Heart right ventricle (tissue), 16 donors: ENCODE results near the gene CTNNA1. TPM values are rescaled to one million over a fixed set of nuclear protein-coding genes. Genes with fewer than 3 reads are reported as not detected.

Experiments
- ATAC-seq, 8 donors: fragments of 200-7000 bp; cut with Tn5 transposase; one replicate each; pipeline ENCODE4 v1.9.1; 2020; ENCODE audit warnings: mild to moderate bottlenecking in 8 of 8, moderate library complexity in 8 of 8, moderate number of reproducible peaks in 1 of 8
- DNase-seq, 2 donors: peaks; one replicate each; pipeline ENCODE4 v3.0.0-alpha.2; 2020
- H3K27ac ChIP-seq, 10 donors: fragments of 200-600 bp; sonication (generic) in 2 of 10; one replicate each; pipeline versions ENCODE4 v1.5.0 to v1.8.0; 2020 to 2022; ENCODE audit warnings: mild to moderate bottlenecking in 3 of 10
- H3K27me3 ChIP-seq, 7 donors: fragments of 200-600 bp; one replicate each; pipeline ENCODE4 v1.8.0; 2021 to 2022; ENCODE audit warnings: mild to moderate bottlenecking in 2 of 7
- H3K36me3 ChIP-seq, 9 donors: fragments of 200-600 bp; sonication (generic) in 1 of 9; one replicate each; pipeline versions ENCODE4 v1.5.0 to v1.8.0; 2020 to 2022; ENCODE audit warnings: mild to moderate bottlenecking in 2 of 9
- H3K4me1 ChIP-seq, 9 donors: fragments of 200-600 bp; sonication (generic) in 1 of 9; one replicate each; pipeline versions ENCODE4 v1.5.0 to v1.8.0; 2020 to 2022; ENCODE audit warnings: mild to moderate bottlenecking in 4 of 9
- H3K4me3 ChIP-seq, 10 donors: fragments of 200-600 bp; sonication (generic) in 2 of 10; one replicate each; pipeline versions ENCODE4 v1.5.0 to v1.8.0; 2020 to 2022; ENCODE audit warnings: mild to moderate bottlenecking in 7 of 10, moderate library complexity in 2 of 10
- H3K9me3 ChIP-seq, 11 donors: fragments of 200-600 bp in 10 of 11; sonication (generic) in 2 of 11; one replicate each; pipeline versions ENCODE4 v1.5.0 to v1.8.0; 2013 to 2022; ENCODE audit warnings: mild to moderate bottlenecking in 2 of 11, control low read depth in 1 of 11, moderate library complexity in 1 of 11
- CTCF ChIP-seq, 9 donors: fragments of 200-600 bp; sonication (generic) in 2 of 9; IDR thresholded peaks; one replicate each; pipeline versions ENCODE4 v1.5.0 to v1.8.0; 2021 to 2022; ENCODE audit warnings: antibody characterized with exemption in 9 of 9, mild to moderate bottlenecking in 5 of 9, moderate library complexity in 1 of 9
- WGBS, 2 donors: extraction: QIAGEN DNeasy Blood & Tissue Kit; methylation state at CpG; one replicate each; pipeline ENCODE4 v1.1.7; 2013; ENCODE audit warnings: inconsistent platforms in 1 of 2; 5-methylcytosine and 5-hydroxymethylcytosine counted together
- intact Hi-C, 10 donors: fragments of 100-400 bp; cut with DNase I; formaldehyde crosslinking; loops; one replicate each; pipeline versions ENCODE4 v1.11.1 to v1.14.2; 2022
- polyA plus RNA-seq, 2 donors: library from polyadenylated mRNA; stranded (reverse); fragments of 200-250 nt; gene quantifications; one replicate each; pipeline ENCODE4 v1.2.3, GENCODE V29; 2013
- total RNA-seq, 10 donors: library from RNA; stranded (reverse); fragmentation: NEBNext Ultra II Directional in 3 of 10; extraction: Animal tissue kit (Norgen Biotek cat#: 25700) in 3 of 10; gene quantifications; one replicate each; pipeline versions ENCODE4 v1.2.1 to v1.2.4, GENCODE V29; 2021 to 2023
- donor health status: Arrhythmogenic right ventricular cardiomyopathy.
- donor health status: ischemic (EF 13 %, LVEDD 7.1; RV severe dilation, severe dysfunction).
- donor health status: healthy with polysubstance abuse.
- donor health status: DM: no; HTN: yes; CAD: no.
- donor health status: DM: no; HTN: no; CAD: no.
- donor health status: ischemic (EF 25% LVEDD 6.9; RV normal size, moderate dysfunction).
- donor health status: ischemic (EF 25% LVEDD 5.7; RV mildly dilated, moderate dysfunction).
- donor health status: healthy.
- donor health status: DM: yes; HTN: yes; CAD: no.
- donor health status: Ischemic cardiomyopathy.
- donor health status: ischemic (EF 35%, LVEDD 5.7; RV mildly dilated, moderate dysfunction).
- donor health status: nonischemic (EF 11% LVEDD 7.7; RV severe dilation, severe dysfunction).
- donor health status: DM: yes; HTN: yes; CAD: no.
- donor health status: PGD.
- donor health status: ischemic (EF 29% LVEDD 5.4; RV normal size, mild dysfunction).
- donor health status: nonischemic (EF 23%, LVEDD 6.1; RV moderate dilation, normal function).

Gene CTNNA1
- total and polyA plus RNA-seq, 12 donors, result 128 to 416 (median 379) TPM

GRCh38 chr5:138972836-138973235, 219.6 kb downstream of the CTNNA1 start:
- H3K9me3 ChIP-seq, result no peaks in the 10 kb centered on the region
- no peak overlapping the region for H3K4me3 ChIP-seq
- peaks cover 18 to 77% (median 53%) of the 10 kb centered on the region in 9 donors for H3K4me1 ChIP-seq
- no peak for DNase-seq
- TF ChIP-seq CTCF (IDR thresholded peaks at IDR 0.05), result peak in 2 of 9 donors; percentile 18 to 33
- no peaks in the 10 kb centered on the region for H3K36me3 ChIP-seq
- intact Hi-C loops, result loop anchor here in 2 of 10 donors (10.0 kb wide), 3 partner anchors 162 to 292 kb away; partner anchors contain the start of gene CTNNA1 (in 1 of the 2)
- no peaks in the 10 kb centered on the region for H3K27me3 ChIP-seq
- ATAC-seq, result no peak
- 86 to 94% methylated on average over 4 of the region's 4 CpGs for WGBS, 2 donors
- peak overlapping the region in 9 of 10 donors; percentile 29 to 93 (median 80) for H3K27ac ChIP-seq

GRCh38 chr5:138974227-138975063, 221.2 kb downstream of the CTNNA1 start:
- peak; percentile 33 to 81 for DNase-seq
- Histone ChIP-seq H3K4me3 (no peak overlapping the region), H3K27me3 (no peaks in the 10 kb centered on the region), H3K36me3 (no peaks in the 10 kb centered on the region), H3K9me3 (no peaks in the 10 kb centered on the region), H3K27ac (peak overlapping the region; percentile 77 to 93 (median 82)), H3K4me1 (peaks cover 15 to 61% (median 46%) of the 10 kb centered on the region in 9 donors)
- ATAC-seq, result peak; percentile 82 to 93 (median 90)
- WGBS, 2 donors, result 5 to 17% methylated on average over 8 of the region's 8 CpGs
- intact Hi-C loops, result loop anchor here in 2 of 10 donors (5.0 to 10.0 kb wide), 4 partner anchors 62 to 290 kb away; partner anchors contain the start of gene CTNNA1 (in 1 of the 2)
- TF ChIP-seq CTCF (IDR thresholded peaks at IDR 0.05), result no peak

GRCh38 chr5:138975098-138975847, 222.0 kb downstream of the CTNNA1 start:
- H3K27me3 ChIP-seq, result no peaks in the 10 kb centered on the region
- peak overlapping the region; percentile 77 to 93 (median 82) for H3K27ac ChIP-seq
- H3K9me3 ChIP-seq, result no peaks in the 10 kb centered on the region
- ATAC-seq, result peak; percentile 28 to 72 (median 42)
- no peak overlapping the region for H3K4me3 ChIP-seq
- WGBS, 2 donors, result 58 to 61% methylated on average over 10 of the region's 10 CpGs
- TF ChIP-seq CTCF (IDR thresholded peaks at IDR 0.05), result no peak
- peaks cover 15 to 54% (median 44%) of the 10 kb centered on the region in 9 donors for H3K4me1 ChIP-seq
- peak; percentile 26 to 73 for DNase-seq
- no peaks in the 10 kb centered on the region for H3K36me3 ChIP-seq
- intact Hi-C loops, result loop anchor here in 2 of 10 donors (5.0 to 10.0 kb wide), 4 partner anchors 63 to 290 kb away; partner anchors contain the start of gene CTNNA1 (in 1 of the 2)

GRCh38 chr5:138978080-138978479, 224.9 kb downstream of the CTNNA1 start:
- no peak for ATAC-seq
- no peaks in the 10 kb centered on the region for H3K27me3 ChIP-seq
- no peak for TF ChIP-seq CTCF (IDR thresholded peaks at IDR 0.05)
- intact Hi-C loops, result loop anchor here in 2 of 10 donors (5.0 to 10.0 kb wide), 4 partner anchors 66 to 287 kb away; partner anchors contain the start of gene CTNNA1 (in 1 of the 2)
- H3K36me3 ChIP-seq, result no peaks in the 10 kb centered on the region
- H3K9me3 ChIP-seq, result no peaks in the 10 kb centered on the region
- H3K4me1 ChIP-seq, result peaks cover 6 to 41% (median 31%) of the 10 kb centered on the region in 9 donors
- H3K4me3 ChIP-seq, result no peak overlapping the region
- no peak for DNase-seq
- 84 to 90% methylated on average over 1 of the region's 1 CpG for WGBS, 2 donors
- no peak overlapping the region for H3K27ac ChIP-seq
